ENCODE measurements around the gene PPP2R5C.

GRCh38 chr14:101835566-101835965 is 74.1 kb downstream of the PPP2R5C start:
- TF ChIP-seq YY1 (IDR thresholded peaks at IDR 0.05; ENCODE audit: low read depth, low read length) (no peak), TCF12 (IDR thresholded peaks at IDR 0.05; ENCODE audit: low read depth, low read length) (no peak)
